Breast epithelium (tissue), 4 donors: ENCODE results near the gene C4orf17. TPM values are rescaled to one million over a fixed set of nuclear protein-coding genes. Genes with fewer than 3 reads are reported as not detected.

Experiments used
- DNase-seq, 2 donors: peaks; one replicate each; pipeline ENCODE4 v3.0.0-alpha.2; 2019; ENCODE audit warnings: low spot score in 2 of 2
- H3K27ac ChIP-seq, 2 donors: fragments of 200-600 bp; sonication (generic) in 1 of 2; one replicate each; pipeline ENCODE4 v1.5.1; 2016 to 2019; ENCODE audit warnings: mild to moderate bottlenecking in 1 of 2
- H3K27me3 ChIP-seq, 2 donors: fragments of 200-600 bp; sonication (generic) in 1 of 2; one replicate each; pipeline versions ENCODE4 v1.5.1 to v1.6.0; 2017 to 2019; ENCODE audit warnings: control low read depth in 1 of 2, mild to moderate bottlenecking in 1 of 2
- H3K36me3 ChIP-seq: fragments of 200-600 bp; one replicate; pipeline ENCODE4 v1.5.1; 2019
- H3K4me1 ChIP-seq, 2 donors: fragments of 200-600 bp; sonication (generic); one replicate each; pipeline ENCODE4 v1.5.1; 2016 to 2019; ENCODE audit warnings: control low read depth in 1 of 2
- H3K4me3 ChIP-seq, 3 donors: fragments of 200-600 bp; sonication (generic); 1 replicate in 2 of 3; 2 replicates in 1 of 3; pipeline ENCODE4 v1.5.1; 2016 to 2019; ENCODE audit warnings: mild to moderate bottlenecking in 3 of 3, moderate library complexity in 2 of 3
- H3K9me3 ChIP-seq, 2 donors: fragments of 200-600 bp; sonication (generic) in 1 of 2; one replicate each; pipeline ENCODE4 v1.5.1; 2016 to 2019; ENCODE audit warnings: control low read depth in 1 of 2
- POLR2A ChIP-seq: fragments of 450-650 bp; IDR thresholded peaks from one replicate; pipeline ENCODE4 v1.6.1; 2016; ENCODE audit warnings: antibody characterized with exemption, mild to moderate bottlenecking, moderate library complexity
- POLR2AphosphoS5 ChIP-seq, 3 donors: sonication (generic); formaldehyde crosslinking; IDR thresholded peaks; one replicate each; pipeline ENCODE4 v1.6.1; 2017; ENCODE audit warnings: antibody characterized with exemption in 3 of 3
- intact Hi-C: fragments of 100-400 bp; cut with DNase I; formaldehyde crosslinking; loops from one replicate; pipeline ENCODE4 v1.15.1; 2023; ENCODE audit warnings: low total_unique reads
- total RNA-seq, 3 donors: library from RNA; depleted of rRNA; stranded (reverse); fragments of >200 nt; gene quantifications; one replicate each; pipeline ENCODE4 v1.1.0, GENCODE V29; 2016
- TF ChIP-seq, protein P1 (sequence below), 3 donors: fragments of 450-650 bp; IDR thresholded peaks; one replicate each; pipeline ENCODE4 v1.5.1; 2016 to 2017; ENCODE audit warnings: antibody characterized with exemption in 3 of 3, mild to moderate bottlenecking in 3 of 3, moderate library complexity in 3 of 3

The C4orf17 gene
- total RNA-seq = not detected

DNA sequence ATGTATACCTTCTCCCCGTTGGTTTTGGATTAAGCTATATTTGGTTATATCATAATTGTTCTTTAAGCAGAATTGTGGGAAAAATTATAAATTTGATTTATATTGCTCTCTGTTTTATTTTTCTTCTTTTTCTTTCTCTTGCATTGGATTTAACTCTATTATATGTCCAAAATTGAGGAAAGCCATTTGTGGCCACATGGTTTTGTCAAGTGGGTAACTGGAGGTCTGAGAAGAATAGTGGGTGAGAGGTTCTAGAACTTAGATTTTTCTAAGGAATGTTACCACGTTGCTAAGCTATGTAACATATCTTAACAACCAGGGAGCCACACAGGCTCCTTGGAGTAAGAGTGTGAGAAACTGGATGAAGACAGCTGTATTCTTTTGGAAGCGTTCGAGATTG, at the start of gene C4orf17:
TSS of gene C4orf17 (plus strand) at position 301 of the 400 bp plus-strand sequence. CDS start 2,061 bp downstream, outside the sequence.
- Histone ChIP-seq H3K27me3 (no peaks in the 10 kb centered on the region), H3K36me3 (no peaks in the 10 kb centered on the region), H3K4me1 (no peaks in the 10 kb centered on the region), H3K9me3 (no peaks in the 10 kb centered on the region), H3K27ac (no peak within 1 kb of the TSS), H3K4me3 (no peak within 1 kb of the TSS)
- intact Hi-C loops = no loop called here
- no peak for DNase-seq
- TF ChIP-seq POLR2A = no peak
- TF ChIP-seq POLR2AphosphoS5 (IDR thresholded peaks at IDR 0.05) = no peak
- TF ChIP-seq, protein P1, sequence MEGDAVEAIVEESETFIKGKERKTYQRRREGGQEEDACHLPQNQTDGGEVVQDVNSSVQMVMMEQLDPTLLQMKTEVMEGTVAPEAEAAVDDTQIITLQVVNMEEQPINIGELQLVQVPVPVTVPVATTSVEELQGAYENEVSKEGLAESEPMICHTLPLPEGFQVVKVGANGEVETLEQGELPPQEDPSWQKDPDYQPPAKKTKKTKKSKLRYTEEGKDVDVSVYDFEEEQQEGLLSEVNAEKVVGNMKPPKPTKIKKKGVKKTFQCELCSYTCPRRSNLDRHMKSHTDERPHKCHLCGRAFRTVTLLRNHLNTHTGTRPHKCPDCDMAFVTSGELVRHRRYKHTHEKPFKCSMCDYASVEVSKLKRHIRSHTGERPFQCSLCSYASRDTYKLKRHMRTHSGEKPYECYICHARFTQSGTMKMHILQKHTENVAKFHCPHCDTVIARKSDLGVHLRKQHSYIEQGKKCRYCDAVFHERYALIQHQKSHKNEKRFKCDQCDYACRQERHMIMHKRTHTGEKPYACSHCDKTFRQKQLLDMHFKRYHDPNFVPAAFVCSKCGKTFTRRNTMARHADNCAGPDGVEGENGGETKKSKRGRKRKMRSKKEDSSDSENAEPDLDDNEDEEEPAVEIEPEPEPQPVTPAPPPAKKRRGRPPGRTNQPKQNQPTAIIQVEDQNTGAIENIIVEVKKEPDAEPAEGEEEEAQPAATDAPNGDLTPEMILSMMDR (IDR thresholded peaks at IDR 0.05) = no peak

DNA sequence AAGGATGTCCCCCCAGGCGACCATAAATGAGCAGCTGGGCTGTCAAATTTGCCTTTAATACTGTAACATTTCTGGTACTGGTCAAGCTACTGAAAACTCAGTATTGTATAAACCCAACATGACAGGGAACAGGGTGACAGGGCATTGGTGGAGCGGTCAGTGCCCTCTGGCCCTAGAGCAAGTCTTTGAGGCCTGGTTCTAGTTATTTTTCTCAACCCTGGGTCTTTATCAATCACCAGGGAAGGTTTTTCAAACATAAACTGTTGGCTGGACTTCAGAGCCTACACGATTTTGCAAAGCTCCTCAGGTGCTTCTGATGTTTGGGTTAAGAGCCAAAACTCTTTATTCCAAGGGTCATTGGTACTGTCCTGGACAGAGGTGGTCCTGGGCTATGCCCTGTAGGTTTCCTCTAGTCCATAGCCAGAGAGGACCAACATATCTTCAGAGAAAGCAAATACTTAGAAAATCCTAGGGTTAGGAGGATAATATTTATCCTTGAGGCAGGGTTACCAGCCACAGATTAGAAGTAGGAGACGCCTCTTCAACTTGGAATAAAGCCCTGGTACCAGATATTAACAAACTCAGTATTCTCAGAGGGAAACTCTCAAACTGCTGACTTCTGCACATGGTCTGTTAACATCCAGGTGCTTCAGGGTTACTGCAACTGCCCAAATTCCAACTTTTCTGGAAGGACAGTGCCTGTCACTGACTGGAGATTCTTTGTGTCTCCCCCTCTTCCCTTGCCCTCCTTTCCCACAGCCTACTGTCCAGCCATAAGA, 49.0 kb upstream of the C4orf17 start:
- no peak for DNase-seq
- no peaks in the 10 kb centered on the region for H3K9me3 ChIP-seq
- H3K4me1 ChIP-seq = no peaks in the 10 kb centered on the region
- H3K27ac ChIP-seq = no peak overlapping the region
- H3K27me3 ChIP-seq = no peaks in the 10 kb centered on the region
- no peaks in the 10 kb centered on the region for H3K36me3 ChIP-seq
- no peak for TF ChIP-seq POLR2AphosphoS5 (IDR thresholded peaks at IDR 0.05)
- TF ChIP-seq POLR2A = no peak
- TF ChIP-seq, protein P1 (IDR thresholded peaks at IDR 0.05) = no peak
- intact Hi-C loops = no loop called here
- H3K4me3 ChIP-seq = no peak overlapping the region

DNA sequence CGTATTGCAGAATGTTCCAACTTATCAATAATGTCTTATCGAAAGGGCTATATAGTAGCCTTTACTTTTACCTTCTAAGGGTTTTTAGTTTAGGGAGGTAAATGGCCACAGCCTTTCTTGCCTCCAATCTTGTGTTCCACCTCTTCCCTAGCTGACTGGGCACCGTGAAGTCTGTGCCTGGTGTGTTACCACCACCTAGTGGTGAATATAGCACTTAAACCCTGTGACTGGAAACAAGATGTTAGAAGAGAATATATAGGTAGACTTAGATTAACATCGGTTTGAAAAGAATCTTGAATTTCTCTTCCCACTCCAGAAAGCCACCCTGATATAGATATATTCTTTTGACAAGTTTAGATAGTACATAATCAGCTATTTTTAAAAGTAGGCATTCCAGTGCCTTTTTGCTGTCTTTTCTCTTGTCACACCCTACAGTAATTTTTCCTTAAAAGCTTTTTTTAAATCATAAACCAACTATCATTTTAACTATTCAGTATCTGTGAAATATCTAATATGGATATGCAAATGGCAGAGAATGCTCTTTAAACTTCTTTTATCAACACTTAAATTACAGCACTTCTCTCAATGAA, 47.9 kb upstream of the C4orf17 start:
- H3K27me3 ChIP-seq = no peaks in the 10 kb centered on the region
- H3K27ac ChIP-seq = no peak overlapping the region
- peak in 1 of 2 donors; percentile 20 for DNase-seq
- H3K9me3 ChIP-seq = no peaks in the 10 kb centered on the region
- intact Hi-C loops = no loop called here
- no peak for TF ChIP-seq POLR2AphosphoS5 (IDR thresholded peaks at IDR 0.05)
- TF ChIP-seq, protein P1 (IDR thresholded peaks at IDR 0.05) = peak; percentile 11 to 72 (median 56)
- TF ChIP-seq POLR2A = no peak
- no peaks in the 10 kb centered on the region for H3K4me1 ChIP-seq
- H3K4me3 ChIP-seq = no peak overlapping the region
- H3K36me3 ChIP-seq = no peaks in the 10 kb centered on the region

DNA sequence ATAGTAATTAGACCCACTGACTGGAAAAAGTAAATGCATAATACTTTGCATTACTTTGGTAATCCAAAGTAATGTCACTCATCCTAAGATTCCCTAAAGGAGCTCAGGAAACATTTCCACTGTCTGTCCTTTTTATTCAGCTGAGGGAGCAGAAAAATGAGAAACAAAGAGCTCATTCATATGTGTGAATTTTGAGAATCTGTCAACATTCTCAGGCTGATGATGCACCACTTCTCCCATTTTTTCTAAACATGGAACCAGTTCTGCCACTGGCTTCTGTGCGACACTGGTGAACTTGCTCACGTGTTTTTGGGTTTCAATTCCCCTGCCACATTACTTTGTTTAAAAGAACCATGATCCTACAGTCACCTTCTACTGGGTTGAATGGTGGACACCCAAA, 47.3 kb upstream of the C4orf17 start:
- H3K36me3 ChIP-seq = no peaks in the 10 kb centered on the region
- H3K27me3 ChIP-seq = no peaks in the 10 kb centered on the region
- no peaks in the 10 kb centered on the region for H3K4me1 ChIP-seq
- DNase-seq = no peak
- intact Hi-C loops = no loop called here
- H3K4me3 ChIP-seq = no peak overlapping the region
- no peaks in the 10 kb centered on the region for H3K9me3 ChIP-seq
- H3K27ac ChIP-seq = no peak overlapping the region
- TF ChIP-seq, protein P1 (IDR thresholded peaks at IDR 0.05) = no peak
- TF ChIP-seq POLR2A (no peak), POLR2AphosphoS5 (IDR thresholded peaks at IDR 0.05) (no peak)

DNA sequence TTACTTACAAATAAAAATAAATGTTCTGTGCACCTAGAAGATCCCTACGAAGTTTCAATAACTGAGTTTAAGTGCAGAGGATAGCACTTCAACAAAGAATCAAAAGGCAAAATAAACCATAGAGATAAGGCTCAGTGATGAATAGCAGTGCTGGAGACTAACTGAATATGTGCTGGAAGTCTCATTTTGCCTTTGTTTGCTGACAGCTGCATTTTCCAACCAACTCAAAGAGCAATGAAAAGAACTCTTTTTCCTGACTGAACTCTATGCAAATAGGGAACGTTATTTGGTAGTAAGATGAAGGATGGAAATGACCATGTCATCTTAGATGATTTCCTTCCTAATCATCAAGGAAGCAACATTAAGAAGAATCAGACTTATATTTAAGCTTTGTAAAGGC, 42.9 kb upstream of the C4orf17 start:
- Histone ChIP-seq H3K9me3 (no peaks in the 10 kb centered on the region), H3K4me1 (no peaks in the 10 kb centered on the region), H3K36me3 (no peaks in the 10 kb centered on the region), H3K27ac (no peak overlapping the region), H3K27me3 (no peaks in the 10 kb centered on the region), H3K4me3 (no peak overlapping the region)
- intact Hi-C loops = no loop called here
- TF ChIP-seq POLR2A = no peak
- TF ChIP-seq POLR2AphosphoS5 (IDR thresholded peaks at IDR 0.05) = no peak
- TF ChIP-seq, protein P1 (IDR thresholded peaks at IDR 0.05) = no peak
- DNase-seq = no peak
